Uterus (tissue), 2 donors: ENCODE data around the gene THAP4.

Experiments used
- CTCF ChIP-seq, 4 experiments: fragments of 200-600 bp in 2 of 4; fragments of 450-650 bp in 2 of 4; sonication (generic) in 2 of 4; IDR thresholded peaks; one replicate each; pipeline ENCODE4 v1.5.1; 2016 to 2019; ENCODE audit warnings: antibody characterized with exemption in 4 of 4, mild to moderate bottlenecking in 2 of 4, moderate library complexity in 1 of 4
- POLR2A ChIP-seq, 2 donors: fragments of 450-650 bp; IDR thresholded peaks; one replicate each; pipeline ENCODE4 v1.6.1; 2016; ENCODE audit warnings: antibody characterized with exemption in 2 of 2, mild to moderate bottlenecking in 1 of 2, moderate library complexity in 1 of 2

DNA sequence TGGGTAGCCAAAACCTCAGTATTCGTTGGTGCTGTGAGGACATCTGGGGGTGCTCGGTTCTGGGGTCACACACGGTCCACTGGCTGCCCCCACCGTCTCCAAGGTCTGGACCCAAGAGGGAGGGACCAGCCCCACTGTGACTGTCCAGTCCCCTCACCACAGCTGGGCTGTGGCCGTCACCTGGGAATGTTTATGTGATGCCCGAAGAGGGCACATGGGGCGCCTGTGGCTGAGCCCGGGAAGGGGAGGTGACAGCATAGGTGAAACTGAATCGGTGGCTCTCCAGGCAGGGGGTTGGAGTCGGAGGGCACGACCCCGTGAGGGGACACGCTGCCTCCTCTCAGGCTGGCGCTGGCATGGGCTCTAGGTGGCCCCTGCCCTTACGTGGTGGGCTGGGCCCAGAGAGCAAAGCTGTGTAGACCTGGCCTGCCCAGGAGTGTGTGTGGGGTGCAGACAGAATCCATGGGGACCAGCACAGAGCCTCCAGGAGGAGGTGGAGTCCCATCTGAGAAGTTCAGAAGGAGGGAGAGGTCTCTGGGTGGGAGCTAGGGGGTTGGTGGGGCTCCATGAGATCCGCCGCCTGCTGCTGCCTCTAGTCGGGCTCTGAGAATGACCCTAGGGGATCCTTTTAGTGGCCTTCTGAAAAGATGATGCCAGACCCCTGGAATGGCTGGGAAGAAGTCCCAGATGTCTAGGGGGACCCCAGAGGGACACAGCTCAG is 76.6 kb downstream of the THAP4 start:
- TF ChIP-seq CTCF (IDR thresholded peaks at IDR 0.05) (no peak), POLR2A (IDR thresholded peaks at IDR 0.05) (no peak)
